ENCODE data around the gene FRMD4B.

Gene FRMD4B

DNA sequence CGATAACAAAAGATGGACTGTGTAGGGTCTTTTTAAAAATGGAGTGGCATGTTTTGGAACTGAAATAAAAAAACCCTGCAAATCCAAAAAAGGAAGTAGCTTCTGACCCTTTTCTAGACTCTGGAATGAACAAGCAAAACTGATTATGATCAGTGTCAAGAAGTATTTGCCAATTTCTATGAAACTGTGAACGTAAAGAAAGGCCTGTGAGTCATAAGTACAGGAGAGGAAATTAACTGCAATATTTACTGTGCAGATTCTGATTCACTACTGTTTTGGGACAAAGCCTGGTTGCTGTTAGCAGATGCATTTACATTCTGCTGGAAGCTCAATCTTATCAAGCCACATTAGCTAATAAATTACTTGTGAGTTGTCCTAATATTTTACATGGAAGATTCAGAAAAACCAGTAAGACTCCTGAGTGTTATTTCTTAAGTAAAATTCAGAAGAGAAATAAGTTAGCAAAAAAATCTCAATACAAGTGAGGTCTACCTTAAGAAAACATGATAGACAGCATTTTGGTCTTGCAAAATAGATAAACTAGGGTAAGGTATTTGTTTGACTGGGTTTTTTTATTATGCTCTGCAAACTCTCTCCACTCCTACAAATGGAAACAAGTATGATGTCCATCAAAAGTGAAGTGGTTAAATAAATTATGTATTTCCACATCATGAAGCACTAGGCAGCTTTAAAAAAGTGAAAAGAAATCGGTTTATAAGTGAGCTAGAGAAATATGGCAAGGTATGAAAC is 173.3 kb downstream of the FRMD4B start:
- TF ChIP-seq, protein P1, sequence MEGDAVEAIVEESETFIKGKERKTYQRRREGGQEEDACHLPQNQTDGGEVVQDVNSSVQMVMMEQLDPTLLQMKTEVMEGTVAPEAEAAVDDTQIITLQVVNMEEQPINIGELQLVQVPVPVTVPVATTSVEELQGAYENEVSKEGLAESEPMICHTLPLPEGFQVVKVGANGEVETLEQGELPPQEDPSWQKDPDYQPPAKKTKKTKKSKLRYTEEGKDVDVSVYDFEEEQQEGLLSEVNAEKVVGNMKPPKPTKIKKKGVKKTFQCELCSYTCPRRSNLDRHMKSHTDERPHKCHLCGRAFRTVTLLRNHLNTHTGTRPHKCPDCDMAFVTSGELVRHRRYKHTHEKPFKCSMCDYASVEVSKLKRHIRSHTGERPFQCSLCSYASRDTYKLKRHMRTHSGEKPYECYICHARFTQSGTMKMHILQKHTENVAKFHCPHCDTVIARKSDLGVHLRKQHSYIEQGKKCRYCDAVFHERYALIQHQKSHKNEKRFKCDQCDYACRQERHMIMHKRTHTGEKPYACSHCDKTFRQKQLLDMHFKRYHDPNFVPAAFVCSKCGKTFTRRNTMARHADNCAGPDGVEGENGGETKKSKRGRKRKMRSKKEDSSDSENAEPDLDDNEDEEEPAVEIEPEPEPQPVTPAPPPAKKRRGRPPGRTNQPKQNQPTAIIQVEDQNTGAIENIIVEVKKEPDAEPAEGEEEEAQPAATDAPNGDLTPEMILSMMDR (conservative IDR thresholded peaks at IDR 0.05; ENCODE audit: low read depth, low read length): no peak
- no peak overlapping the region for H3K4me2 ChIP-seq
- H3K4me1 ChIP-seq (ENCODE audit: low read depth, poor library complexity, severe bottlenecking): no peaks in the 10 kb centered on the region
- no peak overlapping the region for H3K27ac ChIP-seq
- no peak overlapping the region for H3K4me3 ChIP-seq (IDR thresholded peaks at IDR 0.05; ENCODE audit: insufficient read depth, low read depth, low read length)
- no peak overlapping the region for H3K9ac ChIP-seq
- H3K79me2 ChIP-seq (ENCODE audit: insufficient read depth, low read depth): no peaks in the 10 kb centered on the region
- no peaks in the 10 kb centered on the region for H4K20me1 ChIP-seq (ENCODE audit: insufficient read depth)
- H3K36me3 ChIP-seq (ENCODE audit: insufficient read depth): no peaks in the 10 kb centered on the region
- H2AFZ ChIP-seq (ENCODE audit: low read depth): no peak overlapping the region
- H3K27me3 ChIP-seq (ENCODE audit: insufficient read depth, low read depth): no peaks in the 10 kb centered on the region

DNA sequence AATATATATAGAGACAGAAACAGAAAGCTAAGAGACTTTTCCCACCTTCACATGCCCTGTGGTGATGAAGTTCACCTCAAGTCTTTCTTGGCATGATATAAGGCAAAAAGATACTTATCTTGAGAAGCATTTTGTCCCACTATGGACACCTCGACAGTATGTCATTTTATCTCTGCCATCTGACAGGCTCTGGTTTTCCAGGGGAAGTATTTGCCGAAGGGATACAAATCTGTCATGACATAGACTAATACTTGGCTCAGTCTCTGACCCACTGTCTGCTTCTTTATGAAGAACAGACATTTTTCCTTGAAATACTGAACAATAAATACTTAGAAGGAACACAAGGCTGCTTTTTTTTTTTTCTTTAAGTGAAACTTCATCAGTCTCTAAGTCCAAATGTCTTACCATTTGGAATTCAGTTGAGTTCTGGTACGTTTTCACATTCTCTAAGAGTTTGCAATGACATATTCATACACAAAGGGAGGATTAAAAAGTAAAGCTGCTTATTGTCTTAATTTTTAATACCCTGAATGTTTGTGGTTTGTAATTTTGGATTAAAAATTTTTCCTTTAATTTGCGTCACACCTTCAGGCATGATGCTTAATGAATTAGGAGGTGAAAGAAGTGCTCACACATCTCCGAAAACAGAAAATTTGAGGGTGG is 175.7 kb downstream of the FRMD4B start:
- Histone ChIP-seq H4K20me1 (ENCODE audit: insufficient read depth) (no peaks in the 10 kb centered on the region), H3K27ac (no peak overlapping the region), H3K4me2 (no peak overlapping the region), H3K36me3 (ENCODE audit: insufficient read depth) (no peaks in the 10 kb centered on the region), H3K4me1 (ENCODE audit: low read depth, poor library complexity, severe bottlenecking) (no peaks in the 10 kb centered on the region), H3K9ac (no peak overlapping the region), H2AFZ (ENCODE audit: low read depth) (no peak overlapping the region), H3K27me3 (ENCODE audit: insufficient read depth, low read depth) (no peaks in the 10 kb centered on the region), H3K4me3 (IDR thresholded peaks at IDR 0.05; ENCODE audit: insufficient read depth, low read depth, low read length) (no peak overlapping the region), H3K79me2 (ENCODE audit: insufficient read depth, low read depth) (no peaks in the 10 kb centered on the region)
- TF ChIP-seq, protein P1 (conservative IDR thresholded peaks at IDR 0.05; ENCODE audit: low read depth, low read length): no peak

DNA sequence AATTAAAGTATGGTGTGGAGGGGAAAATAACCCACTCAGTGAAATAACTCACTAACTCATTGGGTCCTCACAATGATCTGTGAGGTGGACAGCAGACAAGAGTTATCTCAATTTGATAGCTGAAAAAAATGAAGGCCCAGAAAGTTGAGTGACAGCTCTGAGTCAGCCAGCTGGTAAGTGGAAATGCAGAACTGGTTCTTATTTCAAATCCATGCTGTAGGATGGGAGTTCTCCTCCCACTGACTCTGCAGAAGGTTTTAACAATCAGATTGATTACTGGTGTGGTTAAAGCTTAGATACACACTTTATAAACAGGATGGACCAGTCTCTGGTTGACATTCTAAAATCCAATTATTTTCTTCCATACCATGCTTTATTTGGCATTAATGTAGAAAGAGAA is 176.5 kb downstream of the FRMD4B start:
- TF ChIP-seq, protein P1 (conservative IDR thresholded peaks at IDR 0.05; ENCODE audit: low read depth, low read length): no peak
- Histone ChIP-seq H2AFZ (ENCODE audit: low read depth) (no peak overlapping the region), H3K79me2 (ENCODE audit: insufficient read depth, low read depth) (no peaks in the 10 kb centered on the region), H3K27ac (no peak overlapping the region), H3K4me2 (no peak overlapping the region), H3K36me3 (ENCODE audit: insufficient read depth) (no peaks in the 10 kb centered on the region), H3K4me3 (IDR thresholded peaks at IDR 0.05; ENCODE audit: insufficient read depth, low read depth, low read length) (no peak overlapping the region), H3K9ac (no peak overlapping the region), H3K27me3 (ENCODE audit: insufficient read depth, low read depth) (no peaks in the 10 kb centered on the region), H3K4me1 (ENCODE audit: low read depth, poor library complexity, severe bottlenecking) (no peaks in the 10 kb centered on the region), H4K20me1 (ENCODE audit: insufficient read depth) (no peaks in the 10 kb centered on the region)

DNA sequence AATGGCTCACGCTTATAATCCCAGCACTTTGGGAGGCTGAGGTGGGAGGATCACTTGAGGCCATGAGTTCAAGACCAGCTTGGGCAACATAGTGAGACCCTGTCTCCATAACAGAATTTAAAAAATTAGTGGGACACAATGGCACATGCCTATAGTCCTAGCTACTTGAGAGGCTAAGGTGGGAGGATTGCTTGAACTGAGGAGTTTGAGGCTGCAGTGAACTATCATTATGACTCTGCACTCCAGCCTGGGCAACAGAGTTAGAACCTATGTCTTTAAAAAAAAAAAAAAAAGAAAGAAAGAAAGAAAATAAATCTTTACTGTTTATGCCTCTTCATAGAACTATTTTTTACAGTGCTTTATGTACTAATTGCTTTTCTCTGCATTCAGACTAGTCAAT is 178.9 kb downstream of the FRMD4B start:
- TF ChIP-seq, protein P1 (conservative IDR thresholded peaks at IDR 0.05; ENCODE audit: low read depth, low read length): no peak
- no peaks in the 10 kb centered on the region for H3K27me3 ChIP-seq (ENCODE audit: insufficient read depth, low read depth)
- H3K9ac ChIP-seq: no peak overlapping the region
- no peaks in the 10 kb centered on the region for H3K36me3 ChIP-seq (ENCODE audit: insufficient read depth)
- no peak overlapping the region for H3K4me2 ChIP-seq
- H2AFZ ChIP-seq (ENCODE audit: low read depth): no peak overlapping the region
- no peaks in the 10 kb centered on the region for H4K20me1 ChIP-seq (ENCODE audit: insufficient read depth)
- H3K27ac ChIP-seq: no peak overlapping the region
- no peak overlapping the region for H3K4me3 ChIP-seq (IDR thresholded peaks at IDR 0.05; ENCODE audit: insufficient read depth, low read depth, low read length)
- H3K4me1 ChIP-seq (ENCODE audit: low read depth, poor library complexity, severe bottlenecking): no peaks in the 10 kb centered on the region
- H3K79me2 ChIP-seq (ENCODE audit: insufficient read depth, low read depth): no peaks in the 10 kb centered on the region
